Kidney capillary endothelial cell (primary cell): ENCODE results near the gene BROX.
"Not testable (repeated sequence)": the region's sequence is repeated elsewhere in the genome, so short reads cannot be mapped to it uniquely, and the experiment has no call there.

Source experiments
- DNase-seq: peaks from one replicate; pipeline ENCODE4 v3.0.0-alpha.2; 2018; ENCODE audit warnings: low spot score

BROX gene, protein sequence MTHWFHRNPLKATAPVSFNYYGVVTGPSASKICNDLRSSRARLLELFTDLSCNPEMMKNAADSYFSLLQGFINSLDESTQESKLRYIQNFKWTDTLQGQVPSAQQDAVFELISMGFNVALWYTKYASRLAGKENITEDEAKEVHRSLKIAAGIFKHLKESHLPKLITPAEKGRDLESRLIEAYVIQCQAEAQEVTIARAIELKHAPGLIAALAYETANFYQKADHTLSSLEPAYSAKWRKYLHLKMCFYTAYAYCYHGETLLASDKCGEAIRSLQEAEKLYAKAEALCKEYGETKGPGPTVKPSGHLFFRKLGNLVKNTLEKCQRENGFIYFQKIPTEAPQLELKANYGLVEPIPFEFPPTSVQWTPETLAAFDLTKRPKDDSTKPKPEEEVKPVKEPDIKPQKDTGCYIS

DNA sequence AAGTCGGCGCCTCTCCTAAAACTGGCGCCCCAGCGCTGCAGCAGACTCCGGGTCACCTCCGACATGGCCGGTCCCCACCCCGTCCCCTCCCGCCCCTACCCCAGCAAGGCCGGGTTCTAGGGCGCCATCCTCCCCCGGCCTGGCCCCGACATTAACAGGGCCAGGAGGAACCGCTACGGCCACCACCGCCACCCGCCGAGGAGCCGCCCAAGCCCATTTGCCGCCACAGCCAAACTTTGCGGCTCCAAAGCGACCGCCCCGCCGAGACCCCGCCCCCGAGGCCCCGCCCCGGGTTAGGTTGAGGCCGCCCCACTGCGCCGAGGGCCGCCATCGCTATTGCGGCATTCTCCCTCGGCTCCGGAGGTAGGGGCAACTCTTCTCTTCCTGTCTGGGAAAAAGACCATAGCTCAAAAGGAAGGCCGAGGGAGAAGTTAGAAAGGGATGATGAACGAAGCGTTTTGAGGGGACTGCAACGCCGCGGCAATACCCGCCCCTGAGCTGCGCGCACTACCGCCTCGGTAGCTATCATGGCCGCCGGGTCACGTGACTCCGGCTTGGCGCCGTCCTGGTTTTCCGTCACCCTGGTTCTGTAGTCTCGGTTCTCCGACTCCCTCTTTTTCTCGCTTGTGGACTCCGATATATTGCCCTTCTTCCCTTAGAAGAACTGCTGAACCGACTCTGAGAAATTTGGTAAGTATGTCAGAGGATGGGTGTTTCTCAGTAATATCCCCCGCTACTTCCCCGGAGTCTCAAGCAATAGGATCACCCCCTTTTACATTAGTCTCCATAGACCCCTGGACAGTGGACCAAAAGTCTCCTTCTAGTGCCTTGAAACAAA lies at the start of gene BROX, which contains the start of gene AIDA:
Gene BROX (plus strand): TSS at position 312 of the 838 bp plus-strand sequence. CDS start 3,136 bp downstream, outside the sequence.
Gene AIDA (minus strand): TSS at position 239 of the 838 bp plus-strand sequence. CDS start 174 bp downstream, at position 65.
- DNase-seq = peak; percentile 89

DNA sequence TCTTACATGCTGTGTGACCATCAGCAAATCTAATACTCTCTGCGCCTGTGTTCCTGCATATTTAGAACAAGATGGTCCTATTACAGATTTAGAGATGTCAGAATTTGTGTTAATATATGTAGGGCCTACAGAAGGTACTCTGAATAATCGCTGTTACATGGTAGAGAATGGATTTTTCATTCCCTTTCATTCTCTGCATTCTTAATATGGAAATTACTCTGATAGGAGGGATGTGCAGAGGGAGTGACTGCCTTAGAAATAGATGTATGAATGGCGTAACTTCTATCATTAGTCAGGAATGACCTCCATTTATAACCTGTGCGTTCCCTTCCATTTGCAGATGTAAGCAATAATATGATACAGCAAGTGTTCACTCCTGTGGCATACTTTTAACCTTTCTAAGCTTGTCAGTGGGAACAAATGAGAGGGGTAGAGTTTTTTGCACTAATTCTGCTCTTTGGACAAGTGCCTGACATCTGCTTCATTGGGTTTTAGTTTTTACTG lies 48.9 kb upstream of the BROX start:
- no peak for DNase-seq

DNA sequence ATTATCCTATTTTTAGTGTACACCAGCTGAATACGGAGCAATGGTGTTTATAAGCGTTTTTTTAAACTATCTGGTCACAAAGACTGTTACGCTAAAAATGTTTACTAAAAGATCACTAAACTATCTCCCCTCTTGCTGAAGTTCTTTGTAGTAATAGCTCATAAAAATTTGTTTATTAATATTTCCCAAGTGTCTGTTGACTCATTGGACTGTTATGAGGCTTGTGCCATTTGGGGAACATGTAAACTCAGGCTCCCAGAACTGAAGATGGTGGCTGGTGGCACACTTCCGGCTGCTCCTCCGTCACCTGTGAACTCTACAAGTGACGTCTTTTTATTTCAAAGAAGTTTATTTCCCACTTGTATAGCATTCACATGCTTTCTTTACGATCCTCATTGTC lies 46.4 kb upstream of the BROX start:
- no peak for DNase-seq

DNA sequence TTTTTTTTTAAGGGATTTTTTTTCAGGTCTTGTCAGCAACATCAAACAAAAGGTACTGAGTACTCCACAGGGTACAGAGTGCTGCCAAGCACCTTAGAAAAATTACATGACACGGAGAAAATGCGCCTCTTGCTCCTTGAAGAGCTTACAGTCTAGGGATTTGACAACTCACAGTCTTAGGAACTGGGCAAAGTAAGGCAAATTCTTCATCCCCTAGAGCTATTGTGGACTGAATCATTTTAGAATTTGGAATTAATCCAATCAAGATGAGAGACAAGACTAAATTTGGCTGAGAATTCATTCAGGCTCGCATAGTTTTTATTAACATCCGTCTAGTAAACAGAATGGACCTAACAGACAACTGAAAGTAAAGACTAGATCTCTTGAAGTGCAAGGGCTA lies 44.2 kb upstream of the BROX start:
- DNase-seq = not testable (repeated sequence)

DNA sequence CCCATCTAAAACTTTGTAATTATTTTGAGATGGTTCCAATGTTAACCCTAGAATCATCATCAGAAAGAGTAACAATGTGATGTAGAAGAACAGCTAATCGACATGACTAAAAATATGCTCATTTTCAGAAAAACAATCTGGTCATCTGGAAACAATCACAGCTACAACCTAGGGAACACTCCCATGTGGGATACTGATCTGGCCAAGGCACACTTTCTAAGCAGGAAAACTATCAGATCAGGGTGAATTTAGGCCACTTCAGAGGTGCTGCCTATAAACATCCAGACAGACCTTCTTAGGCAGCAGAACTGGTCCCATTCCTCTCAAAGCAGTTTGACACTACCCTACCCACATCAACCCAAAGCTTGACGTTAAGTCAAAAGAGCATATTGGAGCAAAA lies 43.3 kb upstream of the BROX start:
- not testable (repeated sequence) for DNase-seq

DNA sequence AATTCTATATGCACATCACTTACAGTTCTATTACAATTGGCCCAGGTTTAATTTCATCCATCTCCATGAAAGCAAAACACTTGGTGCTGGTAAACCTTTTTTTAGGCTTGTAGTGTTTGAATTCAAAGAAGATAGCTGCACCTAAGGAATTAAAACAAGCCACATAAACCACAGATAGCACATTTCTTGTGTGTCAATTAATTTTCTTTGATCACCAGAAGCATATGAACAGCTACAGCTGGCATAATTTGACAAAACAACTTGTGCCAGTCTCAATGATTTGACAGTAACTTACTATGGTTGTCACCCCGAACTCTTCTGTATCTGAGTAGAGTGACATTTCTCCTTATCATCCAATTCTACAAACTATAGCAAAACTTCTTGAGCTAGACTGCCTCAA lies 42.3 kb upstream of the BROX start:
- no peak for DNase-seq

DNA sequence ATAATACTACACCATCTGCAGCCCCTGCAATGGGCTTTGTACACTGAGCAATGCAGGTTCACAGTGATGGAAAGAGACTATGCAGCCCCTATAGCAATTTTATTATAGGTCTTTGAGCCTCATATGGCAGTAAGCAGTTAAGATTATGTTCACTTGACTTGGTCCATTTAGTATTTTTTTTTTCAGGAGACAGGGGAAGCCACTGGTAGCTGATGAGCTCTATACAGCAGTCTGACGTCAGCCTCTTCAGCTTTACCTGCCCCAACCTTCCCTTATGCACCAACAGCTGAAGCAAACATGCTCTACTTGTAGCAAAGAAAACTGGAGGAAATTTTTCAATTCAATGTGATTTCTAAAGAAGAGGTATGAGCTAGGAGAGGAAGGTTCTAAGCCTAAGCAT lies 32.3 kb upstream of the BROX start:
- no peak for DNase-seq

DNA sequence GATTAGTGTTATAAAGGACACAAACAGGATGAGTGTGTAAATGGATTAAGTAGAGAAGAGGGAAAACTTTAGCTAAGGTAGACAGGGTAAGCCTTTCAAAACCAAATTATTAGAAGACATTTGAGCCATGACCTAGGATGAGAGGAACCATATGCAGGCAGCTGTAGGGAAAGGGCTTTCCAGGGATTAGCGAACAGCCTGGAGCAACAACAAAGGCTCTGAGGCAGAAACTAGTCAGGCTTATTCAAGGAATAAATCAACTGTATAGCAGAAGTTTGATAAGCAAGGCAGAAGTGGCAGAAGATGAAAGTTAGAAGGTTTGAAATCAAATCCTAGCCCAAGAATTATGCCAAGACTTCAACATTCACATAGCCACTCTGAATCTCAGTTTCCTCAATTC lies 21.3 kb upstream of the BROX start:
- no peak for DNase-seq

DNA sequence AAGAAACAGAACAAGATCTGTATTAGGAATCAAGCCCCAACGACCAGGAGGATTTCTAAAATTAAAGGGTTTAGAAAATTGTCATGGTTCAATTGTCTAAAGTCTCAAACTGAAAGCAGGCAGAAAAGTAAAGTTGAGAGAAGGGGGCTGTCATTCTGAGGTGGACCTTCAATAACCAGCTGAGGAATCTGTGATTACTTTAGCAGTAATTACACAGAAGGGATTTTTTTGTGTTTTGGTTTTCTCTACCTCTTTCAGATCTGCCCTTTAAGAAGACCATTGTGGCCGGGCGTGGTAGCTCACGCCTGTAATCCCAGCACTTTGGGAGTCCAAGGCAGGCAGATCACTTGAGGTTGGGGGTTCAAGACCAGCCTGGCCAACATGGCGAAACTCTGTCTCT lies 17.4 kb upstream of the BROX start:
- DNase-seq = no peak

DNA sequence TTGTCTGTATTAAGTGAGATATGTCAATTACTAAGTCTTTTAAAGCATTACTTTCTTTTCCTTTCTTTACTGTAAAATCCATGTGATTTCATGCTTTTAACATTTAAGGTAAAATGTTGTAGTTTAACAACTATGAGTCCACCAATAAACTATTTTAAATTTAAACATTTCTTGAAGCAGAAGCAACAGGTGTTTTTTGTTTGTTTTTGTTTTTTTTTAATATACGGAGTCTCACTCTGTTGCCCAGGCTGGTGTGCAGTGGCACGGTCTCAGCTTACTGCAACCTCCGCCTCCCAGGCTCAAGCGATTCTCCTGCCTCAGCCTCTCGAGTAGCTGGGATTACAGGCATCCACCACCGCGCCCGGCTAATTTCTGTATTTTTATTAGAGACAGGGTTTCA lies 15.6 kb upstream of the BROX start:
- DNase-seq = no peak

DNA sequence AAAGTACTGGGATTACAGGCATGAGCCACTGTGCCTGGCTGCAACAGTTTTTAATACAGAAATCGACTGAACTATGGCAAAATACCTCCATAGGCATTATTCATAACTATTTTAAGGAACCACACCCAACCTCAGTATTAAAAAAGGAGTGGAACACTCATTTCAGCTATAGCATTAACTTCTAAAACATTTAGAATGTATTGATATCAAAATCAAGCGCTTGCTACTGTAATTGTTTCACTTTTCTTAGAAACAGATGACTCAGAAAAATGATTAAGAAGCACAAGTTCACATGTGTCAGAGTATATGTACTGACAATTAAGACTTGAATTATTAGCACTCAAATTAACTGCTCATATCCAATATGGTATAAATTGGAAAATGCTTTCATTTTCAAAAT lies 15.2 kb upstream of the BROX start:
- no peak for DNase-seq

DNA sequence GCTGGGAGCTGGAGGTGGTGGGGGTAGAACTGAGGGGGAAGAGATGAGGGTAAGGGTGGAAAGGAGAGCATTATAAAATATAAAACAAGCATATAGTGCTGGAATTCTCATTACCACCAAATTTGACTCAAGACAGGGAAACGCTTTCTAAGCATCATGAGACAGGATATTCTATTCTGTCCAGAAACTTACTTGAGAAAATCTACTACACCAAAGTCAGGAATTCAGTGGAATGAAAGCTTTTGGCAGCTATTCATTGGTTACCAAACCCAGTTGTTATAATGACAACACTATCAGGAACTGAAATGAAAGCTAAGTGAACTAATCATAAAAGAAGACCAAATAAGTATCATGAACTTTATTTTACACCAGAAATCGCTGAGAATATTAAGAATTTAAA lies 14.5 kb upstream of the BROX start:
- no peak for DNase-seq

DNA sequence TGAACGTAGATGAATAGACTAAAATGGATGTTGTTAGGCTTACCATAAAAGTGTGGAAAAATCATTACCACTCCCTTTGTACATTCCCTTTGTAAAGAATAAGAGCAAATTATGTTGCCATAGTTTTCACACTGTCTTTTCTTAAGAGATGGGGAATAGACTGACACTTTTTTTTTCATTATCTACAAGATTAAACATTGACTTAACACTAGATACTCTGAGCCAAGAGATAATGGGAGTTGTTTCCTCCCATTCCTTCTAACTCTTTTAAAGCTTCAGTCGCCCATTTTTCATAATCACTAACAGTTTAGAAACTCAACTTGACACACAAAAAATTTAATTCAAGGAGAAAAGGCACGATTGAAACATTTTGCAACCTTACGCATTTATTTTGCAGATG lies 10.2 kb upstream of the BROX start:
- DNase-seq = no peak

DNA sequence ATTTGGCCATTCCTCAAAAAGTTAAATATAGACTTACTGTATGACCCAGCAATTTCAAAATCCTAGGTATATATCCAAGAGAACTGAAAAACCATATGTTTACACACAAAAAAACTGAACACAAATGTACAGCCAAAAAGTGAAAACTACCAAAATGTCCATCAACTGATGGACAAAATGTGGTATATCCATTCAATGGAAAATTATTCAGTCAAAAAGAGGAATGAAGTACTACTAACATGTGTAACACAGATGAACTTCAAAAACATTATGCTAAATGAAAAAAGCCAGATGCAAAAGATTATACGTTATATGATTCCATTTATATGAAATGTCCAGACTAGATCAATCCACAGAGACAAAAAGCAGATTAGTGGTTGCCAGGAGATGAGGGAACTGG lies 8.1 kb upstream of the BROX start:
- no peak for DNase-seq

DNA sequence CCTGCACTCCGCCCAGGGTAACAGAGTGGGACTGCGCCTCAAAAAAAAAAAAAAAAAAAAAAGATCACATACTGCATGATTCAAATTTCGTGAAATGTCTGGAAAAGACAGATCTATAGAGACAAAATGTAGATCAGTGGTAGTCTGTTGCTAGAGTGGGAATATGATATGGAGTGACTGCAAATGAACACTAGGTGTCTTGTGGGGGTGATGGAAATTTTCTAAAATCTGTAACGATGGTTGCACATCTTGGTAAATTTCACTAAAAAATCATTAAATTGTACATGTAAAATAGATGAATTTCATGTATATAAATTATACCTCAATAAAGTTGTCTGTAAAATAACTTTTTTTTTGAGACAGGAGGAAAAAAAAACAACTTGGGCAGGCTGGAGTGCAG lies 5.5 kb upstream of the BROX start:
- DNase-seq = no peak

DNA sequence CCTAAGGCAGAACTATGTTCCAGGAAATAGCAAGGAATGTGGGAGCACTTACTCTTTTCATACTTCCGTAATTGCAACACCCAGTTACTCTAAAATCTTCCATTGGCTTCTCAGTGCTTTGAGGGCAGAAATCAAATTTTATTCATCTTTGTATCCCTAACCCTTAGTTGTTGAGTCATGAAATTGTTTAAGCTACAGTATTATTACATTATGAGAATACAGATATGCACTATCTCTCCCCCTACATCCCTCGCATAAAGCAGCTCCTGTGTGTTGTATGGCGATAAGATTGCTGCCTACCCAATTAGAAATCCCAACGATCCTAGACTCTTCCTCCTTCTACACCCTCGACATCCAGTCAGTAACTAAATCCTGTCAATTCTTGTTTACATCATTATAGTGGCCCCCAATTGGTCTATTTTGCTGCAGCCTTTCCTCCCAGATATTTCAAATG lies 2.6 kb upstream of the BROX start:
- no peak for DNase-seq

DNA sequence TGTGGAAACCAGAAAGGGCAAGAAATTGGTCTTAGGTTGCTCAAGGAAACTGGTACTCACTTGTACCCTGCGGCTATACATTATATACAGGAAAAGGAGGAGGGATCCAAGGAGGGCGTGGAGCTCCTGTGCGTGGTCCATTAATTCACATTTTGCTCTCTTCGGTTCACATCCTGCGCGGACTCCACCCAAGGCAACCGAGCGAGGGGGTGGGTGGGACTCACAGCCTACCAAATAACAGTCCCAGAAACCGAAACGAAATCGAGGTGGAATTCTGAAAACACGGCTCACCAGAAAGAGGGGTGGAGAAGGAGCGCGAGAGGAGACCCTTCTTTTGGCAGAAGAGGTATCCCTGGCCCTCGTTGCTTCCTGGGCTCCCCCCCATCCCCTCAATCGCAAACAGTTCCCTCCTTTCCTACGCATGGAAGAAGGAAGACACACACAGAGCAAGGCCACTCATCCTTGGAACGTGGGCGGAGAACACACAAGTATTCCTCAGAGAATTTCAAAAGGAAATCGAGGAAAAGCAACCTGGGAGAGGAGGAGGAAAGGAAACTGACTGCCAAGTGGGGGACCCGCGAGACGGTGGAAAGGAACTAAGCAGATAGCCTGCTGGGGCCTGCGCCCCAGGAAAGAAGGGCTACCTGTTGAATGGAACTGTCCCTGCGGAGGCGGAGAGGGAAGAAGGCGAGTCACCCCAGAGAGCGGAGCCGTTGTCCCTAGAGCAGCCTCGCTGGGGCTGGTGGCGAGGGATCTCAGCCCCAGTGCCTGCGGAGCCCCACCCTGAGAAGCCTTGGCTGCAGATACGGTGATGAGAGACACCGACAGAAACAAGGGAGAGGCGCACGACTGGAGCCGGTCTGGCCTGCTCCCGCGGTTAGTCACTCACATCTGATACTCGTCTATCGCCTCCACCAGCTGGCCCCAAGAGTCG lies 778 bp upstream of the BROX start:
- peak; percentile 47 for DNase-seq

DNA sequence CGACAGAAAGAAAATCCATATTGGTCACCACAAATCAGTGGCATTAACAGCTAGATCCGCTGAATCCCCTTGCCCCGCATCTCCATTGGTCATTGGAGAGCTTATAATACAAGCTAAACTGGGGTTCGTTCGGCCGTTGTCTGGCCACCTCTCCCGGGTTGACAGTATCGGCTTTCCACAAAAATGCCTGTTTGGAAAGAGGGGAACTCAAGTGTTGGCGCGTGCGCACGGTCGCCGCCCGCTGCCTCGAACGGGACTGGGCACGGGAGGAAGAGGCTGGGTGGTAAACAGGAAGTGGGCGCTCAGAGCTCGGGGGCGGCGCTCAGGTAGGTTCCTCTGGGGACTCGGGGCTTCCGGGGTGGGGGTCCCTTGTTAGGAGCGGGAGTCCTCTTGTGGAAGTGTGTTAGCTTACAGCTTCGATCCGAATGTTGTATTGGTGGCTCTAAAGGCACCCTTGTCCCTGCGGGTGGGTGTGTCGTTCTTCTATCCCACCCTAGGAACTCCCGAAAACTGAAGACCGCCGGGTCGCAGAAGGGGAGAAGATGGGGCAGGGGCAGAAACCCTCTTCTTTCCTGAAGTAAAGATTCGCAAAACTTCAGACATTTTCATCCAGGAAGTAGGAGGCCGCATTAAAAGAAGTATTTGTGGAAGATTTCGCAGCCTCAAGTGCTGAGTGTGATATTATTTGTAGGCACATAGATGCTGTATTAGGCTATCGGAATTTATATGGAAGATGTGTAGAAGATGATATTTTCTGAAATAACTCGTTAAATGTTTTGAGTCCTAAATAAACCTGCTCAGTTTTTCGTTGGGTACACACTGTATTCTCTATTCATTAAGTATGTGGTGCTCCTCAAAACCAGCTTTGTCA lies 962 bp downstream of the BROX start:
- peak; percentile 86 for DNase-seq

DNA sequence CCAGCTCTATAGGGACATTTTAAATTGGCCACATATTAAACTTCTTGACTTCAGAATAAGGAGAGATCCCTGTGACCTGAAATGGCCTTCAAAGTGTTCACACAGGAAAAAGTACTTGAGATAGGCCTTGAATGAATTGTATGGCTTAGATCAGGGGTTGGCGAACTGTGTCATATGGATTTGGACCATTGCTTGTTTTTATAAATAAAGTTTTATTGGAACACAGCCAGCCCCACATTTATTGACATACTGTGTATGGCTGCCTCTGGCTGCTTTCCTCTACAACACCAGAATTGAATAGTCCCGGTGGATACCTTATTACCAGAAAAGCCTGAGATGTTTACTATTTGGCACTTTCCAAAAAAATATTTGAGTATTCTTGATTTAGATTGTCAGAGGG lies 4.0 kb downstream of the BROX start:
- no peak for DNase-seq

DNA sequence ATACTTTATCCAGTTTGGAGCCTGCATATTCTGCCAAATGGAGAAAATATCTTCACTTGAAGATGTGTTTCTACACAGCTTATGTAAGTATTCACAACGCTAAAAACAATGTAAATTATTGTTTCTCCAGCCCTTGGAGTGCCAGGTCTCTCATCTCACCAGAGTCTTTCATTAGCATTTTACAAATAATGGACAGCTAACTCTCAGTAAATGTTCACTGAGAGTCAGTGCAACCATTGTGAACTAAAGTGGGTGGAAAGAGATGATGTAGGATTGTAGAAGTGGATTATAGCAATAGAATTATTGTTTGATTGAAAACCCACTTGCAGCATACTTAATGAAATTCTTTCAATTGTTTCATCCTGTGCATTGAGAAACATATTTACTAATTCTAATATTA lies 16.4 kb downstream of the BROX start:
- no peak for DNase-seq

DNA sequence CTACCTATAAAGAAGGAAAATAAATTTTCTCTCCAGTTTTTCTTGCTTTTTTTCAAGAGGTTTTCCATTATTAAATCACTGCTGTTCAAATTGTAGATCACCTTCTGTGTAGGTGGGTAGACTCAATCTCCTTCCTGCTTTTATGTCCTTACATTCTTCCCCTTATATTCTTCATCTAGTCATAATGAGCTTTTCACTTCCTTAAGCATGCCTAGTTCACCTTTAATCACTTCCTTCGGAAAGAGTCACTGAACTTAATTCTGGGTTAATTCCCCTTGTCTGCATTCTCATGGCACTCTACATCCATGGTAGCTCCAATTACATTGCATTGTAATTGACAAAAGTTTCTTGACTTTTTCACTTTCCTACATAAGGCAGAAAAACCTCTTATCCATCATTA lies 18.5 kb downstream of the BROX start:
- no peak for DNase-seq
